SK-N-MC (cell line): ENCODE measurements around the gene RGP1.

Experiments used
- EZH2 ChIP-seq: fragments of 200-600 bp; sonication (generic); IDR thresholded peaks from one replicate; pipeline ENCODE4 v1.6.1; 2017; ENCODE audit warnings: antibody characterized with exemption
- FOXP2 ChIP-seq: optimal IDR thresholded peaks from 2 replicates; pipeline ENCODE3; 2011; ENCODE audit warnings: mild to moderate bottlenecking, moderate library complexity; ENCODE audit not compliant: insufficient read depth; ENCODE audit errors: extremely low read length, control extremely low read depth

DNA sequence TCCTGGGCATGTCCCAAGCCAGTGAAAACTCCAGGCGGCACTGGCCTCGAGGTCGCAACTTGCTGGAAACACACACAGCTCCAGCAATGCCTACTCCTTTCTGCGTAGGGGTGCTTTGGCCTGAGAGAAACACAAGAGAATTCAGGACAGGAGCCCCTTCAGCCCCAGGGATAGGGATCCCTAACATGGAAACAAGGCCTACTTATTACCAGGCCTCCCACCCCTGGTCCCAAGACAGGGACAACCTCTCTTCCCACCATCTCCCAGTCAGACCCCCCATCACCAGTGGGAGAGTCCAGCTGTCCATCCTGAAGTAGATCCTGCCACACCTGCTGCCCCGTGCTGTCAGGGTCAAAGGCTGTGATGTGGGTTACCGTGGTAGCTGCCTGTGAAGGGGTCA, 8.8 kb upstream of the RGP1 start:
- TF ChIP-seq FOXP2 (no peak), EZH2 (no peak)
